Measurements from ENCODE around the gene WBP4. TPM values are rescaled to one million over a fixed set of nuclear protein-coding genes. Genes with fewer than 3 reads are reported as not detected.
"Not testable (repeated sequence)": the region's sequence is repeated elsewhere in the genome, so short reads cannot be mapped to it uniquely, and the experiment has no call there.

WBP4 gene
- polyA plus RNA-seq, 1 of the 3 experiments (the other 2 are of a cell fraction) = 6.4 TPM

GRCh38 chr13:41040584-41041334 is 20.6 kb upstream of the WBP4 start:
- Histone ChIP-seq H3K9ac (no peak overlapping the region), H3K36me3 (replicated peaks in 1 of 2; ENCODE audit: control insufficient read depth in 1 of 2, insufficient read depth in 2 of 2, low read length in 1 of 2) (peaks cover 0 to 4% of the 10 kb centered on the region in 2 experiments), H2AFZ (ENCODE audit: low read depth) (no peak overlapping the region), H3F3A (replicated peaks; ENCODE audit: insufficient read depth) (peaks cover 11% of the 10 kb centered on the region), H3K4me2 (no peak overlapping the region), H3K4me3 (ENCODE audit: low read depth in 2 of 2, low read length in 1 of 2) (no peak overlapping the region), H3K4me1 (ENCODE audit: control insufficient read depth in 1 of 2, insufficient read depth in 2 of 2, low read depth in 1 of 2, low read length in 1 of 2) (no peaks in the 10 kb centered on the region), H4K20me1 (ENCODE audit: insufficient read depth) (peaks cover 4% of the 10 kb centered on the region; the same call in 1 of the 2 replicates), H3K9me3 (no peaks in the 10 kb centered on the region), H3K27me3 (ENCODE audit: insufficient read depth) (no peaks in the 10 kb centered on the region), H3K9me2 (no peaks in the 10 kb centered on the region), H3K27ac (ENCODE audit: low read depth in 2 of 2, low read length in 1 of 2) (no peak overlapping the region), H3K79me2 (ENCODE audit: insufficient read depth) (peaks cover 38% of the 10 kb centered on the region)
- WGBS (ENCODE audit: low lambda C conversion rate) = 83% methylated on average over 9 of the region's 9 CpGs
- CTCF ChIA-PET = interaction anchor here (5.0 kb wide), 1 partner anchor 14 kb away, joined by 19 read pairs; no protein-coding TSS in a partner anchor
- TF ChIP-seq MEF2A (IDR thresholded peaks at IDR 0.05; ENCODE audit: borderline replicate concordance, low read depth) = no peak
- TF ChIP-seq POLR2AphosphoS5 (IDR thresholded peaks at IDR 0.05; ENCODE audit: low read depth, low read length) = no peak
- POLR2A ChIA-PET = no interaction called here
- no peak for DNase-seq

DNA sequence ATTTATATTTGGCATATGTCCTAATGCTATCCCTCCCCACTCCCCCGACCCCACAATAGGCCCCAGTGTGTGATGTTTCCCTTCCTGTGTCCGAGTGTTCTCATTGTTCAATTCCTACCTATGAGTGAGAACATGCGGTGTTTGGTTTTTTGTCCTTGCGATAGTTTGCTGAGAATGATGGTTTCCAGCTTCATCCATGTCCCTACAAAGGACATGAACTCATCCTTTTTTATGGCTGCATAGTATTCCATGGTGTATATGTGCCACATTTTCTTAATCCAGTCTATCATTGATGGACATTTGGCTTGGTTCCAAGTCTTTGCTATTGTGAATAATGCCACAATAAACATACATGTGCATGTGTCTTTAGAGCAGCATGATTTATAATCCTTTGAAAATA is 18.9 kb upstream of the WBP4 start:
- Histone ChIP-seq H3K79me2 (ENCODE audit: insufficient read depth) (peaks cover 24% of the 10 kb centered on the region), H3F3A (replicated peaks; ENCODE audit: insufficient read depth) (peaks cover 11% of the 10 kb centered on the region)
- H3K9me3 ChIP-seq; H3K4me2 ChIP-seq; H3K27ac ChIP-seq (ENCODE audit: low read depth in 2 of 2, low read length in 1 of 2); H3K4me3 ChIP-seq (ENCODE audit: low read depth in 2 of 2, low read length in 1 of 2); H4K20me1 ChIP-seq (ENCODE audit: insufficient read depth); H3K36me3 ChIP-seq (replicated peaks in 1 of 2; ENCODE audit: control insufficient read depth in 1 of 2, insufficient read depth in 2 of 2, low read length in 1 of 2); H3K9me2 ChIP-seq; DNase-seq; POLR2A ChIA-PET; H2AFZ ChIP-seq (ENCODE audit: low read depth); H3K9ac ChIP-seq; H3K27me3 ChIP-seq (ENCODE audit: insufficient read depth); H3K4me1 ChIP-seq (ENCODE audit: control insufficient read depth in 1 of 2, insufficient read depth in 2 of 2, low read depth in 1 of 2, low read length in 1 of 2): not testable (repeated sequence)
- WGBS (ENCODE audit: low lambda C conversion rate) = 79% methylated on average over 3 of the region's 4 CpGs
- CTCF ChIA-PET = interaction anchor here (5.0 kb wide), 1 partner anchor 12 kb away, joined by 19 read pairs; no protein-coding TSS in a partner anchor

DNA sequence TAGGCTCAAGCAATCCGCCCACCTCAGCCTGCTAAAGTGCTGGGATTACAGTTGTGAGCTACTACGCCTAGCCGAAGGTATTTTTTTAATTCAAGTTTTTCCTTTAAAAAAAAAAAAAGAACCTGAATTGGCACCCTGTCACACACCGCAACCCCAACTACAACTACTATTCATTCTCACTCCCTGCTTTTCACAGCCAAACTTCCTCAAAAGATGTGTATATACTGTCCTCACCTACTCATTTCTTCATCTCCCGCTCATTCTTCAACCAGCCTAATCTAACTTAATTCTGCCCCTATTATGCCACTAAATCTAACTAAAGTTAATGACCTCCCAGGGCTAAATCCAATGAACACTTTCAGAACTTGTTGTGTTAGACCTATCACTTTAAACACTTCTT is 12.7 kb upstream of the WBP4 start:
- Histone ChIP-seq H3K9me3 (no peaks in the 10 kb centered on the region), H3K4me2 (no peak overlapping the region), H3K4me1 (ENCODE audit: control insufficient read depth in 1 of 2, insufficient read depth in 2 of 2, low read depth in 1 of 2, low read length in 1 of 2) (no peaks in the 10 kb centered on the region), H3K9ac (no peak overlapping the region), H4K20me1 (ENCODE audit: insufficient read depth) (peaks cover 2% of the 10 kb centered on the region; the same call in 1 of the 2 replicates), H3K36me3 (replicated peaks in 1 of 2; ENCODE audit: control insufficient read depth in 1 of 2, insufficient read depth in 2 of 2, low read length in 1 of 2) (peaks cover 0 to 12% of the 10 kb centered on the region in 2 experiments), H2AFZ (ENCODE audit: low read depth) (no peak overlapping the region), H3K4me3 (ENCODE audit: low read depth in 2 of 2, low read length in 1 of 2) (no peak overlapping the region), H3F3A (replicated peaks; ENCODE audit: insufficient read depth) (no peaks in the 10 kb centered on the region), H3K9me2 (no peaks in the 10 kb centered on the region), H3K27me3 (ENCODE audit: insufficient read depth) (no peaks in the 10 kb centered on the region), H3K27ac (ENCODE audit: low read depth in 2 of 2, low read length in 1 of 2) (no peak overlapping the region), H3K79me2 (ENCODE audit: insufficient read depth) (peaks cover 52% of the 10 kb centered on the region)
- TF ChIP-seq TAF1 (IDR thresholded peaks at IDR 0.05; ENCODE audit: borderline replicate concordance, low read depth, low read length) (no peak), JUND (IDR thresholded peaks at IDR 0.05) (no peak), FOXJ3 (CRISPR knock-in tag; IDR thresholded peaks at IDR 0.05) (no peak), POLR2AphosphoS5 (IDR thresholded peaks at IDR 0.05; ENCODE audit: low read depth, low read length) (no peak), RFX5 (IDR thresholded peaks at IDR 0.05; ENCODE audit: low read length) (no peak), MXI1 (IDR thresholded peaks at IDR 0.05; ENCODE audit: low read depth, low read length) (no peak), REST (IDR thresholded peaks at IDR 0.05; ENCODE audit: low read depth, low read length) (no peak), ELF1 (IDR thresholded peaks at IDR 0.05) (no peak), MAX (IDR thresholded peaks at IDR 0.05; ENCODE audit: low read depth) (no peak)
- 97% methylated on average over 5 of the region's 5 CpGs for WGBS (ENCODE audit: low lambda C conversion rate)
- POLR2A ChIA-PET = no interaction called here
- no peak for DNase-seq
- CTCF ChIA-PET = interaction anchor here (0.5 kb wide), 1 partner anchor 45 kb away, joined by 3 read pairs; no protein-coding TSS in a partner anchor
